HuH-7 (cell line): ENCODE results near the gene CRACR2B.

ENCODE experiments used
- DNase-seq: peaks from one replicate; pipeline ENCODE4 v3.0.0; 2011; ENCODE audit warnings: low spot score

Gene CRACR2B

GRCh38 chr11:854601-855329 is 27.0 kb downstream of the CRACR2B start:
- DNase-seq = no peak

GRCh38 chr11:855330-855674 is 27.6 kb downstream of the CRACR2B start:
- DNase-seq = no peak

- no peak for DNase-seq
Observed at GRCh38 chr11:855796-856195, 28.1 kb downstream of the CRACR2B start.

- no peak for DNase-seq
Observed at GRCh38 chr11:856397-856796, 28.7 kb downstream of the CRACR2B start.

GRCh38 chr11:858053-858761 is 30.5 kb downstream of the CRACR2B start:
- no peak for DNase-seq

GRCh38 chr11:858762-859339 is 31.1 kb downstream of the CRACR2B start:
- DNase-seq = no peak

- DNase-seq = no peak
Observed at GRCh38 chr11:859394-860131, 31.8 kb downstream of the CRACR2B start.

- DNase-seq = no peak
Observed at GRCh38 chr11:860234-861104, 32.8 kb downstream of the CRACR2B start.

GRCh38 chr11:861105-861479 is 33.4 kb downstream of the CRACR2B start:
- no peak for DNase-seq

- DNase-seq = no peak
Observed at GRCh38 chr11:862081-862661, 34.5 kb downstream of the CRACR2B start.

- no peak for DNase-seq
Observed at GRCh38 chr11:862696-863022, 34.9 kb downstream of the CRACR2B start.

- no peak for DNase-seq
Observed at GRCh38 chr11:863023-863909, 35.5 kb downstream of the CRACR2B start.

GRCh38 chr11:863910-864827 is 36.5 kb downstream of the CRACR2B start:
- no peak for DNase-seq

- no peak for DNase-seq
Observed at GRCh38 chr11:864898-865297, 37.2 kb downstream of the CRACR2B start.

- no peak for DNase-seq
Observed at GRCh38 chr11:865462-866430, 38.0 kb downstream of the CRACR2B start.

GRCh38 chr11:866481-866880 is 38.8 kb downstream of the CRACR2B start:
- no peak for DNase-seq

- no peak for DNase-seq
Observed at GRCh38 chr11:867856-868358, 40.2 kb downstream of the CRACR2B start.

- no peak for DNase-seq
Observed at GRCh38 chr11:868394-868793, 40.7 kb downstream of the CRACR2B start.
